Measurements from ENCODE around the gene CDH4.

Gene CDH4

DNA sequence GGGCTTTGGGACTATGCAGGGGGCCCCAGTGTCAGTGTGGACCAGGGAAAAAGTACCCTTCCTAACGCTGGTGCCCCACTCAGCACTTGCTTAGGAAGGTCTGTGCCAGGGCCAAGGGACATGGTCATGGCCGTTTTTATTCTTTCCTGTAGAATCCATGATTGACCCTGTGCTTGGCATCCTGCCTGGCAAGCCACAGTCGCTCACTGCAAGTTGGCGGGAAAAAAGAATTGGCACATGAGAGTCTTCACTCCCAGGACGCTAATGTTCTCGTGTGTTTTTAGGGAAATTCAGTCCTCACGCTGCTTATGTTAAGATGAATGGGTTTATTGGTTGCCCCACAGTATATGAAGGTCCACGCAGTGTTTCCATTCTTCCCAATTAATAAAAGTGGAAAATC lies 253.4 kb downstream of the CDH4 start:
- no peak for DNase-seq (ENCODE audit: insufficient read length, low spot score)
- no peak for FAIRE-seq

- no peak for FAIRE-seq
- DNase-seq (ENCODE audit: insufficient read length, low spot score), result no peak
These were observed 255.7 kb downstream of the CDH4 start for GRCh38 chr20:61507778-61508177.

GRCh38 chr20:61508301-61509096 lies 256.4 kb downstream of the CDH4 start:
- no peak for FAIRE-seq
- no peak for DNase-seq (ENCODE audit: insufficient read length, low spot score)

GRCh38 chr20:61510778-61511330 lies 258.8 kb downstream of the CDH4 start:
- DNase-seq (ENCODE audit: insufficient read length, low spot score), result no peak
- FAIRE-seq, result no peak

- DNase-seq (ENCODE audit: insufficient read length, low spot score) (no peak), FAIRE-seq (no peak)
These were observed 260.4 kb downstream of the CDH4 start for GRCh38 chr20:61512475-61512874.

- FAIRE-seq (no peak), DNase-seq (ENCODE audit: insufficient read length, low spot score) (no peak)
These were observed 261.3 kb downstream of the CDH4 start for GRCh38 chr20:61513124-61514017.

DNA sequence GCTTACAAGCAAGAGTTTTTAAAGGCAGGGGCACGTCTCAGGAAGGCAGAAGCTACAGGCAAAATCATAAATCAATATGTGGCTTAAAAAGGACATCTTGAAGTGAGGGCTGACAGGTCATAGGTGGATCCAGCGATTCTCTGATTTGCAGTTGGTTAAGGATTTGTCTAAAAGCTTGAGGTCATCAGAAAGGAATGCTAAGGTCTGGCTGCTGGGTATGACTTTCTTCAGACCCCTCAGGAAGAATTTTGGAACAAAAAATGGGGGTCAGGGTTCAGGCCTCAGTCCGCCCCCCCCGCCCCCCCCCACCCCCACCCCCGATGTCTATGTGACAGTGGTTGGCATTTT lies 261.9 kb downstream of the CDH4 start:
- FAIRE-seq (no peak), DNase-seq (ENCODE audit: insufficient read length, low spot score) (no peak)

GRCh38 chr20:61514396-61514795 lies 262.3 kb downstream of the CDH4 start:
- FAIRE-seq, result no peak
- DNase-seq (ENCODE audit: insufficient read length, low spot score), result no peak

GRCh38 chr20:61514805-61515505 lies 262.9 kb downstream of the CDH4 start:
- DNase-seq (ENCODE audit: insufficient read length, low spot score) (no peak), FAIRE-seq (no peak)

DNA sequence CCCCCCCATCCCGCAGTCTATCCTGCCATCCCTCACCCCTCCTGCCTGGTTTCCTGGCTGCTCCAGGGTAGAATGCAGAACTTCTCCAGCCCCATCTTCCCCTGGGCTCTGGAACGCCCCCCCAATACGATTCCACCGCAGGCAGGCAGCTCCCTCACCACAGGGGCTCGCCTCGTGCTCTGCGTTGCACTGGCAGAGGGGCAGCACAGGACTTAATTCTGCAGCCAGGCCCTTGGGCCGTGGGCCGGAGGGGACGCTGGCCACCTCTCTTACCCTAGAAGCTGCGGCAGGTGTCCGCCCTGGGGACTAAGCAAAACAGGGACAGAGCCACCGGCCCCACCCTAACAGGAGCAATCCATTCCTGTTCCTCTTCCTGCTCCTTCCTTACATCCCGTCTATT lies 263.9 kb downstream of the CDH4 start:
- no peak for FAIRE-seq
- DNase-seq (ENCODE audit: insufficient read length, low spot score), result no peak

- no peak for DNase-seq (ENCODE audit: insufficient read length, low spot score)
- FAIRE-seq, result no peak
These were observed 264.5 kb downstream of the CDH4 start for GRCh38 chr20:61516346-61517208.

DNA sequence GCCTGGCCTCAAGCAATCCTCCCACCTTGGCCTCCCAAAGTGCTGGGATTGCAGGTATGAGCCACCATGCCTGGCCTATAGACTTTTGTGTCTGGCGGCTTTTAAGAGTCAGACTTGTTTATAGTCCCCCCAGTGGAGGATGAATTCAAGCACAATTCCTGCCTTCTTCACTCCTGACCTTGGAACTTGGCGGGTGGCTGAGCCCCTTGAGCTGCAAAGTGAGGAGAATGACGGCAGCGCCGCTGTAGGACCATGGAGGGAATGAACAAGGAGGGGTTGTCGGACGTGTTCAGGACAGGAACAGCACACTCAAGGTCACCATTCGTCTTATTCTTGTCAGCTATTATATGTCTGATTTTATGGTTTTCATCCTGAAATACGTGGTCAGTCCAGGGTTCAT lies 265.4 kb downstream of the CDH4 start:
- no peak for FAIRE-seq
- DNase-seq (ENCODE audit: insufficient read length, low spot score), result no peak

- DNase-seq (ENCODE audit: insufficient read length, low spot score) (no peak), FAIRE-seq (no peak)
These were observed 266.4 kb downstream of the CDH4 start for GRCh38 chr20:61518424-61518951.

GRCh38 chr20:61519488-61519887 lies 267.4 kb downstream of the CDH4 start:
- no peak for FAIRE-seq

DNA sequence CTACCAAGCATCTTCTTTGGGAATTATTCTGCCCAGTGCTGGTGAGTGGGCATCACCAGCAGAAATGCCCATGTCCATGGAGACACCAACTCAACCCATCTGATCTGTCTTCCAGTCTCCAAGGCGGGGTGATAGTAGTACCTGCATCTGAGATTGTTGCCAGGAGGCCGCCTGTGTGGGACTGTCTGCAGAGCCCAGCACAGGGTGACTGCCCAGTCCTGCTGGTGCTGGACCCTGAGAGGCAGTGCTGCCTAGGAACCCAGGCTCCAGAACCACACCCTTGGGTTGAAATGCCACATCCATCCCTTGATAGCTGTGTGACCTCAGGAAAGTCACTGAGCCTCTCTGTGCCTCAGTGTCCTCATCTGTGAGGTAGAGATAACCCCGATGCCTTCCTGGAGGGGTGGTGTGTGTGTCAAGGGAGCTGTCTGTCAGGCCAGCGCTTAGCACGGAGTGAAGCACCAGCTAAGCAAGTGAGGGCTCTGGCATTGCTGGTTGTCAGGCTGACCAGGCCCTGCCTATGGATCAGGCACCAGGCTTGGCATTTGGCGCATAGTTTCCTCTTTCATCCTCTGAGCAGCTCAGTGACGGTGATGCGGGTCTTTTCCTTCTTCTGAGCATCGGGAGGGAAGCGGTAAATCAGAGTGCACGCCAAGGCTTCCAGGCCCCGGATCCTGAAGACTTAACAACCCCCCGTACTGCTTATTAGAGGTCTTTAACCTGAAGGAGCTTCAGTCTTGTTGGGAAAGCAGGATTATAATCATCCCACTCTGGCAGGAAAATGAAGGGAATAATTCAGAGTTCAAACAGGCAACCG lies 268.2 kb downstream of the CDH4 start:
- FAIRE-seq (no peak), DNase-seq (ENCODE audit: insufficient read length, low spot score) (no peak)

More at GRCh38 chr20:61519488-61519887, 267.4 kb downstream of the CDH4 start:
- no peak for DNase-seq (ENCODE audit: insufficient read length, low spot score)

GRCh38 chr20:61520893-61521460 lies 268.9 kb downstream of the CDH4 start:
- DNase-seq (ENCODE audit: insufficient read length, low spot score) (no peak), FAIRE-seq (no peak)

- no peak for DNase-seq (ENCODE audit: insufficient read length, low spot score)
- FAIRE-seq, result no peak
These were observed 269.8 kb downstream of the CDH4 start for GRCh38 chr20:61521687-61522420.

- FAIRE-seq, result no peak
- no peak for DNase-seq (ENCODE audit: insufficient read length, low spot score)
These were observed 270.5 kb downstream of the CDH4 start for GRCh38 chr20:61522498-61523090.

Measured in GM19239 (cell line).